ENCODE data around the gene IL27RA. TPM values are rescaled to one million over a fixed set of nuclear protein-coding genes. Genes with fewer than 3 reads are reported as not detected.

IL27RA gene
- total RNA-seq, 1 donor from 2014 or later = 1.9 TPM

GRCh38 chr19:14059652-14060155, 28.1 kb downstream of the IL27RA start:
- H3K27me3 Mint-ChIP-seq (ENCODE audit: unreplicated experiment) = peaks cover 15% of the 10 kb centered on the region
- H3K4me1 Mint-ChIP-seq (ENCODE audit: unreplicated experiment) = peaks cover 12% of the 10 kb centered on the region
- H3K4me3 Mint-ChIP-seq (ENCODE audit: unreplicated experiment) = no peak overlapping the region
- H3K9me3 Mint-ChIP-seq (ENCODE audit: unreplicated experiment) = no peaks in the 10 kb centered on the region
- TF ChIP-seq, protein P1, sequence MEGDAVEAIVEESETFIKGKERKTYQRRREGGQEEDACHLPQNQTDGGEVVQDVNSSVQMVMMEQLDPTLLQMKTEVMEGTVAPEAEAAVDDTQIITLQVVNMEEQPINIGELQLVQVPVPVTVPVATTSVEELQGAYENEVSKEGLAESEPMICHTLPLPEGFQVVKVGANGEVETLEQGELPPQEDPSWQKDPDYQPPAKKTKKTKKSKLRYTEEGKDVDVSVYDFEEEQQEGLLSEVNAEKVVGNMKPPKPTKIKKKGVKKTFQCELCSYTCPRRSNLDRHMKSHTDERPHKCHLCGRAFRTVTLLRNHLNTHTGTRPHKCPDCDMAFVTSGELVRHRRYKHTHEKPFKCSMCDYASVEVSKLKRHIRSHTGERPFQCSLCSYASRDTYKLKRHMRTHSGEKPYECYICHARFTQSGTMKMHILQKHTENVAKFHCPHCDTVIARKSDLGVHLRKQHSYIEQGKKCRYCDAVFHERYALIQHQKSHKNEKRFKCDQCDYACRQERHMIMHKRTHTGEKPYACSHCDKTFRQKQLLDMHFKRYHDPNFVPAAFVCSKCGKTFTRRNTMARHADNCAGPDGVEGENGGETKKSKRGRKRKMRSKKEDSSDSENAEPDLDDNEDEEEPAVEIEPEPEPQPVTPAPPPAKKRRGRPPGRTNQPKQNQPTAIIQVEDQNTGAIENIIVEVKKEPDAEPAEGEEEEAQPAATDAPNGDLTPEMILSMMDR (IDR thresholded peaks at IDR 0.05) = no peak
- H3K36me3 Mint-ChIP-seq (ENCODE audit: unreplicated experiment) = no peaks in the 10 kb centered on the region
- no peak overlapping the region for H3K27ac Mint-ChIP-seq (ENCODE audit: unreplicated experiment)
- DNase-seq (ENCODE audit: extremely low spot score, unreplicated experiment) = no peak

- DNase-seq (ENCODE audit: extremely low spot score, unreplicated experiment) = no peak
- H3K36me3 Mint-ChIP-seq (ENCODE audit: unreplicated experiment) = no peaks in the 10 kb centered on the region
- no peak overlapping the region for H3K4me3 Mint-ChIP-seq (ENCODE audit: unreplicated experiment)
- H3K4me1 Mint-ChIP-seq (ENCODE audit: unreplicated experiment) = peaks cover 12% of the 10 kb centered on the region
- no peaks in the 10 kb centered on the region for H3K9me3 Mint-ChIP-seq (ENCODE audit: unreplicated experiment)
- H3K27me3 Mint-ChIP-seq (ENCODE audit: unreplicated experiment) = peaks cover 17% of the 10 kb centered on the region
- TF ChIP-seq, protein P1 (IDR thresholded peaks at IDR 0.05) = no peak
- H3K27ac Mint-ChIP-seq (ENCODE audit: unreplicated experiment) = no peak overlapping the region
These were observed 29.7 kb downstream of the IL27RA start for GRCh38 chr19:14061081-14061749.

GRCh38 chr19:14061751-14062557, 30.4 kb downstream of the IL27RA start, which contains the start of gene PALM3:
PALM3 (minus strand) TSS chr19:14062076; CDS start chr19:14061980, 96 bp downstream.
- no peak within 1 kb of the TSS for H3K4me3 Mint-ChIP-seq (ENCODE audit: unreplicated experiment)
- no peak within 1 kb of the TSS for H3K27ac Mint-ChIP-seq (ENCODE audit: unreplicated experiment)
- H3K36me3 Mint-ChIP-seq (ENCODE audit: unreplicated experiment) = no peaks in the 10 kb centered on the region
- H3K4me1 Mint-ChIP-seq (ENCODE audit: unreplicated experiment) = peaks cover 11% of the 10 kb centered on the region
- peaks cover 22% of the 10 kb centered on the region for H3K27me3 Mint-ChIP-seq (ENCODE audit: unreplicated experiment)
- H3K9me3 Mint-ChIP-seq (ENCODE audit: unreplicated experiment) = no peaks in the 10 kb centered on the region
- TF ChIP-seq, protein P1 (IDR thresholded peaks at IDR 0.05) = no peak
- no peak for DNase-seq (ENCODE audit: extremely low spot score, unreplicated experiment)

DNA sequence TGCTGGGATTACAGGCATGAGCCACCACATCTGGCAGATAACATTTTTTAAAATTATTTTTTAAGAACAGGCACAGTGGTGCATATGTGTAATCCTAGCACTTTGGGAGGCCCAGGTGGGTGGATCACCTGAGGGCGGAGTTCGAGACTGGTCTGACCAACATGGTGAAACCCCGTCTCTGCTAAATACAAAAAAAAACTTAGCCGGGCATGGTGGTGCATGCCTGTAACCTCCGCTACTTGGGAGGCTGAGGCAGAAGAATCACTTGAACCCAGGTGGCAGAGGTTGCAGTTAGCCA, 30.9 kb downstream of the IL27RA start:
- Mint-ChIP-seq H3K4me3 (ENCODE audit: unreplicated experiment) (no peak overlapping the region), H3K36me3 (ENCODE audit: unreplicated experiment) (no peaks in the 10 kb centered on the region), H3K4me1 (ENCODE audit: unreplicated experiment) (peaks cover 9% of the 10 kb centered on the region)

More for the DNA sequence above, 30.9 kb downstream of the IL27RA start:
- Mint-ChIP-seq H3K27me3 (ENCODE audit: unreplicated experiment) (peaks cover 22% of the 10 kb centered on the region), H3K9me3 (ENCODE audit: unreplicated experiment) (no peaks in the 10 kb centered on the region), H3K27ac (ENCODE audit: unreplicated experiment) (no peak overlapping the region)
- TF ChIP-seq, protein P1 (IDR thresholded peaks at IDR 0.05) = no peak
- no peak for DNase-seq (ENCODE audit: extremely low spot score, unreplicated experiment)

Data from osteocyte (in vitro differentiated cells).